ENCODE results near the gene LCORL.

DNA sequence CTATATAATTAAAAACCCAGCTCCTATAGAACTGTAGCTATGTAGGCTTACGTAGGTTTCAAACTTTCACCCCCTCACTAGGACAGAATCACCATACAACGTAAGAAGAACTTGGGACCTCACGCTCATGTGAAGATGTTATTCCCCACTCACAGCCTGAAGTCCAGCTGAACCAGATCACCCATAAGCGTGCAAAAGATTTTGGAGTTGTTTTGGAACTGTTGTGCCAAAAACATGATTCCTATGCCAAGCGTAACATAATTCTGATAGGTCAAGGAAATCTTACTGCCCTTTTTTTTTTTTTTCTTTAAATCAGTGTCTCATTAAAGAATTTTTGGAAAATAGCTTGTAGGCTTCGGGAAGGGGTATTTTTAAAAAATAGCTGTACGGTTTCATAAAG is 57.0 kb downstream of the LCORL start:
- TF ChIP-seq, protein P1, sequence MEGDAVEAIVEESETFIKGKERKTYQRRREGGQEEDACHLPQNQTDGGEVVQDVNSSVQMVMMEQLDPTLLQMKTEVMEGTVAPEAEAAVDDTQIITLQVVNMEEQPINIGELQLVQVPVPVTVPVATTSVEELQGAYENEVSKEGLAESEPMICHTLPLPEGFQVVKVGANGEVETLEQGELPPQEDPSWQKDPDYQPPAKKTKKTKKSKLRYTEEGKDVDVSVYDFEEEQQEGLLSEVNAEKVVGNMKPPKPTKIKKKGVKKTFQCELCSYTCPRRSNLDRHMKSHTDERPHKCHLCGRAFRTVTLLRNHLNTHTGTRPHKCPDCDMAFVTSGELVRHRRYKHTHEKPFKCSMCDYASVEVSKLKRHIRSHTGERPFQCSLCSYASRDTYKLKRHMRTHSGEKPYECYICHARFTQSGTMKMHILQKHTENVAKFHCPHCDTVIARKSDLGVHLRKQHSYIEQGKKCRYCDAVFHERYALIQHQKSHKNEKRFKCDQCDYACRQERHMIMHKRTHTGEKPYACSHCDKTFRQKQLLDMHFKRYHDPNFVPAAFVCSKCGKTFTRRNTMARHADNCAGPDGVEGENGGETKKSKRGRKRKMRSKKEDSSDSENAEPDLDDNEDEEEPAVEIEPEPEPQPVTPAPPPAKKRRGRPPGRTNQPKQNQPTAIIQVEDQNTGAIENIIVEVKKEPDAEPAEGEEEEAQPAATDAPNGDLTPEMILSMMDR (conservative IDR thresholded peaks at IDR 0.05; ENCODE audit: low read length), result no peak
- TF ChIP-seq EZH2phosphoT487 (IDR thresholded peaks at IDR 0.05; ENCODE audit: borderline replicate concordance, low read depth, low read length), result no peak

All from OCI-LY7 (cell line).